NCI-H524 treated with DMSO at 0.1 percent for 48 hours (cell line): ENCODE measurements around the gene AUTS2.
"Not testable (repeated sequence)": the region's sequence is repeated elsewhere in the genome, so short reads cannot be mapped to it uniquely, and the experiment has no call there.

Experiments
- DNase-seq: peaks from one replicate; lab custom pipeline; 2025; lab: John Stamatoyannopoulos, UW

AUTS2 gene

GRCh38 chr7:70787286-70787685 is 1189.0 kb downstream of the AUTS2 start:
- no peak for DNase-seq

GRCh38 chr7:70787771-70788170 is 1189.5 kb downstream of the AUTS2 start:
- DNase-seq: no peak

- no peak for DNase-seq
Observed at GRCh38 chr7:70788276-70788675, 1190.0 kb downstream of the AUTS2 start.

- DNase-seq: no peak
Observed at GRCh38 chr7:70789481-70790214, 1191.4 kb downstream of the AUTS2 start.

GRCh38 chr7:70790215-70791073 is 1192.2 kb downstream of the AUTS2 start:
- no peak for DNase-seq

GRCh38 chr7:70791341-70791740 is 1193.1 kb downstream of the AUTS2 start:
- no peak for DNase-seq

GRCh38 chr7:70793060-70793459 is 1194.8 kb downstream of the AUTS2 start:
- DNase-seq: no peak

GRCh38 chr7:70793821-70794220 is 1195.5 kb downstream of the AUTS2 start:
- DNase-seq: no peak

GRCh38 chr7:70794962-70795361 is 1196.7 kb downstream of the AUTS2 start:
- DNase-seq: no peak

GRCh38 chr7:70795948-70796347 is 1197.7 kb downstream of the AUTS2 start:
- no peak for DNase-seq

- DNase-seq: no peak
Observed at GRCh38 chr7:70797109-70797514, 1198.8 kb downstream of the AUTS2 start.

- DNase-seq: no peak
Observed at GRCh38 chr7:70799841-70800405, 1201.6 kb downstream of the AUTS2 start.

GRCh38 chr7:70805360-70805759 is 1207.1 kb downstream of the AUTS2 start:
- DNase-seq: no peak

GRCh38 chr7:70807650-70808049 is 1209.4 kb downstream of the AUTS2 start:
- DNase-seq: peak; percentile 2

GRCh38 chr7:70808876-70809275 is 1210.6 kb downstream of the AUTS2 start:
- DNase-seq: no peak

- no peak for DNase-seq
Observed at GRCh38 chr7:70810558-70811139, 1212.4 kb downstream of the AUTS2 start.

GRCh38 chr7:70812511-70812910 is 1214.2 kb downstream of the AUTS2 start:
- peak; percentile 43 for DNase-seq

- DNase-seq: not testable (repeated sequence)
Observed at GRCh38 chr7:70822490-70822889, 1224.2 kb downstream of the AUTS2 start.

- DNase-seq: peak; percentile 1
Observed at GRCh38 chr7:70829221-70830059, 1231.2 kb downstream of the AUTS2 start.

GRCh38 chr7:70830060-70830395 is 1231.8 kb downstream of the AUTS2 start:
- peak; percentile 41 for DNase-seq

- no peak for DNase-seq
Observed at GRCh38 chr7:70830426-70830825, 1232.2 kb downstream of the AUTS2 start.

GRCh38 chr7:70833726-70834125 is 1235.5 kb downstream of the AUTS2 start:
- no peak for DNase-seq
